ENCODE data around the gene FSTL1.

DNA sequence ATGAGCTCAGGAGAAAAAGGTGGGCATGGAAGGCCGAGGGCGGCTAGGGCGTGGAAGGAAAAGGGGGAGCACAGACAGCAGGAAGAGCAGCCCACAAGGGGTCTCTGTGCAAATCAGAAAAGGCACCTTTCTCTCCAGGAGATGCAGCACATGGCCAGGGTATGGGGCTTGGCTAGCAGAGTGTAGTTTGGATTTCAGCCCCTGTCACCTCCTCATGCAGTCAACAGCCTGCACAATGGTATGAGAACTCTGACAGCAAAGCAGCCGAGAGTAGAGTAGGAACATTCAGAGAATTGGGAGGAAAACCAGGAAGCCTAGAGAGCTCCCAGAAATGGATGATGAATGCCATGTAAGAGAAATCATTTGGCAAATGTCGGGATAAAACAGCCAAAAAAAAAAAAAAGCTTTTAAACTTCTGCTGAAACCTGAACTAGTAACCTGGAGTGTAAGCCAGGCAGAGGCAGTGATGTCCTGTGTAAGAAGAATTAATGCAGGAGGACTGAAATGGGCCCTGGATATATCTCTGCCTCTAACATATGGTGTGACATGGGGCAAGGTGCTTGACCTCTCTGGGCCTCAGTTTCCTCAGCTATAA is 25.7 kb downstream of the FSTL1 start:
- TF ChIP-seq CTCF (IDR thresholded peaks at IDR 0.05) (no peak), POLR2A (IDR thresholded peaks at IDR 0.05) (no peak)

Data from uterus (tissue), 2 donors.